Parathyroid adenoma (tissue), 2 donors: ENCODE data around the gene NRM.
A peak's percentile ranks its signal among the peaks of the same experiment; 100 is the strongest.

Source experiments
- H2AFZ ChIP-seq: fragments of 300-600 bp; sonication (generic); one replicate; pipeline ENCODE4 v1.7.0; 2017; ENCODE audit warnings: antibody characterized with exemption, mild to moderate bottlenecking
- H3K27ac ChIP-seq: fragments of 300-600 bp; sonication (generic); one replicate; pipeline ENCODE4 v1.7.0; 2017
- H3K27me3 ChIP-seq: fragments of 300-600 bp; sonication (generic); one replicate; pipeline ENCODE4 v1.7.0; 2017; ENCODE audit warnings: low read length; ENCODE audit not compliant: control insufficient read depth, insufficient read depth
- H3K36me3 ChIP-seq: fragments of 300-600 bp; sonication (generic); one replicate; pipeline ENCODE4 v1.7.0; 2017; ENCODE audit warnings: low read length; ENCODE audit not compliant: control insufficient read depth, insufficient read depth
- H3K4me1 ChIP-seq: fragments of 300-600 bp; sonication (generic); one replicate; pipeline ENCODE4 v1.7.0; 2017; ENCODE audit warnings: control low read depth
- H3K4me2 ChIP-seq: fragments of 300-600 bp; sonication (generic); one replicate; pipeline ENCODE4 v1.7.0; 2017; ENCODE audit warnings: low read length
- H3K4me3 ChIP-seq: fragments of 300-600 bp; sonication (generic); one replicate; pipeline ENCODE4 v1.7.0; 2017; ENCODE audit warnings: low read depth, low read length
- H3K79me2 ChIP-seq: fragments of 300-600 bp; sonication (generic); one replicate; pipeline ENCODE4 v1.7.0; 2017; ENCODE audit warnings: control low read depth
- H3K9ac ChIP-seq: fragments of 300-600 bp; sonication (generic); one replicate; pipeline ENCODE4 v1.7.0; 2017; ENCODE audit warnings: mild to moderate bottlenecking
- H3K9me3 ChIP-seq: fragments of 300-600 bp; sonication (generic); one replicate; pipeline ENCODE4 v1.7.0; 2017; ENCODE audit warnings: low read length; ENCODE audit not compliant: control insufficient read depth
- TF ChIP-seq, protein P1 (sequence below): fragments of 300-600 bp; sonication (generic); IDR thresholded peaks from one replicate; pipeline ENCODE4 v1.7.0; 2017; ENCODE audit warnings: antibody characterized with exemption, mild to moderate bottlenecking
- donor health status: primary hyperparathyroidism.

The NRM gene

DNA sequence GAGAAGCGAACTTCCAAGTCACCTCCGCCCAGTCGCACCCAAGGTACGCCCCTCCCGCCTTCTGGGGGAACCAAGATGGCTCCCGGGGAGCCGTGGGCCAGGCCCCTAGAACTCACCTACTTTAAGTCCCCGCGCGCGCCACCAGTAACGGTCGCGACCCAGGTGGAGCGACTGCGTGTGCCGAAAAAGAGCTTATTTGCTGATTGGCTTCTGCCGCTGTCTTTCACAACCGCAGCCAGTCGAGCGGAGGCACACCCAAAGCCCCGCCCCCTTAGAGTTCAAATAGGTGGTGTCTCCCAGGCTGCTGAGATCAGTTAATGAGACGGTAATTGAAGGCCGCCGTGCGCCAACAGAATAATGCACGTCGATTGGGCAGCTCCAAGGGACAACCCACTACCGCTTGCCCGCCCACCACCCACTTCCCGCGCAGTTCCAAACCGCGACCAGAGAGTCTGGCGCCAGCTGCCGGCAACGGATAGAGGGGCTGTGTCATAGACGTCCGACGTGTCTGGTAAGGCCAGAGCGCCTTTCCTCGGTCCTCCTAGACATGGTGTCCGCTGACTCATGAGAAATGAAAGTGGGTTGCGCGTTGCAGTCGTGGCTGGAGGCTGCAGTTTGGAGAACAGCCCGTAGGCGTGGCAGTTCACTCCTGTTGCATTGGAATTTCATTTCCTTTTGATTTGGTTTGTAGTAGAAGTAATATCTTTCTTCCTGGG, 26.5 kb upstream of the NRM start, which contains the start of gene MDC1:
TSS of gene MDC1 (minus strand) at position 153 of the 716 bp plus-strand sequence. CDS start 2,106 bp downstream, outside the sequence.
- TF ChIP-seq, protein P1, sequence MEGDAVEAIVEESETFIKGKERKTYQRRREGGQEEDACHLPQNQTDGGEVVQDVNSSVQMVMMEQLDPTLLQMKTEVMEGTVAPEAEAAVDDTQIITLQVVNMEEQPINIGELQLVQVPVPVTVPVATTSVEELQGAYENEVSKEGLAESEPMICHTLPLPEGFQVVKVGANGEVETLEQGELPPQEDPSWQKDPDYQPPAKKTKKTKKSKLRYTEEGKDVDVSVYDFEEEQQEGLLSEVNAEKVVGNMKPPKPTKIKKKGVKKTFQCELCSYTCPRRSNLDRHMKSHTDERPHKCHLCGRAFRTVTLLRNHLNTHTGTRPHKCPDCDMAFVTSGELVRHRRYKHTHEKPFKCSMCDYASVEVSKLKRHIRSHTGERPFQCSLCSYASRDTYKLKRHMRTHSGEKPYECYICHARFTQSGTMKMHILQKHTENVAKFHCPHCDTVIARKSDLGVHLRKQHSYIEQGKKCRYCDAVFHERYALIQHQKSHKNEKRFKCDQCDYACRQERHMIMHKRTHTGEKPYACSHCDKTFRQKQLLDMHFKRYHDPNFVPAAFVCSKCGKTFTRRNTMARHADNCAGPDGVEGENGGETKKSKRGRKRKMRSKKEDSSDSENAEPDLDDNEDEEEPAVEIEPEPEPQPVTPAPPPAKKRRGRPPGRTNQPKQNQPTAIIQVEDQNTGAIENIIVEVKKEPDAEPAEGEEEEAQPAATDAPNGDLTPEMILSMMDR: peak; percentile 42
- Histone ChIP-seq H3K27me3 (no peaks in the 10 kb centered on the region), H3K79me2 (no peaks in the 10 kb centered on the region), H3K4me2 (peak within 1 kb of the TSS; percentile 76), H3K4me3 (peak within 1 kb of the TSS; percentile 97), H3K4me1 (peaks cover 15% of the 10 kb centered on the region), H3K9ac (no peak within 1 kb of the TSS), H3K27ac (peak within 1 kb of the TSS; percentile 83), H3K36me3 (no peaks in the 10 kb centered on the region), H3K9me3 (no peaks in the 10 kb centered on the region), H2AFZ (peak within 1 kb of the TSS; percentile 90)

DNA sequence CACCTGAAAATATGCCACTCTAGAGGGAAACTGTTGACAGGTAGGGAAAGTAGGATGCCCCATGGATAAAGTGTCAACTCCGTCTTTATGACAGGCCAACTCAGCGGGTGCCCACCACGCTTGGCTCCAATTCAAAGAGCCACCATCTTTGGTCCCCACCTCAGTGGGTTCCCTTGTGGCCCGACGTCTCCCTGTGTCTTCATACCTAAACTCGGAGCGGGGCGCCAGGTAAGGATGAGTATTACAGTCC, 26.0 kb upstream of the NRM start:
- H3K27ac ChIP-seq: peak overlapping the region; percentile 83
- no peaks in the 10 kb centered on the region for H3K9me3 ChIP-seq
- H3K36me3 ChIP-seq: no peaks in the 10 kb centered on the region
- H3K4me1 ChIP-seq: peaks cover 10% of the 10 kb centered on the region
- H2AFZ ChIP-seq: peak overlapping the region; percentile 90
- H3K9ac ChIP-seq: no peak overlapping the region
- no peaks in the 10 kb centered on the region for H3K79me2 ChIP-seq
- no peaks in the 10 kb centered on the region for H3K27me3 ChIP-seq
- H3K4me2 ChIP-seq: peak overlapping the region; percentile 76
- TF ChIP-seq, protein P1: no peak
- peak overlapping the region; percentile 97 for H3K4me3 ChIP-seq

DNA sequence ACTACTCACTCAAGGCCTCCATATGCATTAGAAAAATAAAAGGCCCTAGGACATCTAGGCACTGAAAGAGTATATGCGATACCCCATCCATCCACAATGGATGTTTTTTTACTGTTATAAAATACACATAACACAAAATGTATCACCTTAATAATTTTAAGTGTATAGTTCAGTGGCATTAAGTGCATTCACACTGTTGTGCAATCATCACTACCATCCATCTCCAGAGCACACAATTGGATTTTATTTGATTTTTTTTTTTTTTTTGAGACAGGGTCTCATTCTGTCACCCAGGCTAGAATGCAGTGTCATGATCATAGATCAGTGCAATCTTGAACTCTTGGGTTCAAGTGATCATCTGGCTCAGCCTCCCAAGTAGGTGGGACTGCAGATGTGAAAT, 23.5 kb upstream of the NRM start:
- Histone ChIP-seq H3K27me3 (no peaks in the 10 kb centered on the region), H3K4me2 (no peak overlapping the region), H3K4me3 (no peak overlapping the region), H3K27ac (no peak overlapping the region), H3K36me3 (no peaks in the 10 kb centered on the region), H3K9me3 (no peaks in the 10 kb centered on the region), H3K9ac (no peak overlapping the region), H3K79me2 (no peaks in the 10 kb centered on the region), H3K4me1 (peaks cover 5% of the 10 kb centered on the region), H2AFZ (no peak overlapping the region)
- TF ChIP-seq, protein P1: no peak

DNA sequence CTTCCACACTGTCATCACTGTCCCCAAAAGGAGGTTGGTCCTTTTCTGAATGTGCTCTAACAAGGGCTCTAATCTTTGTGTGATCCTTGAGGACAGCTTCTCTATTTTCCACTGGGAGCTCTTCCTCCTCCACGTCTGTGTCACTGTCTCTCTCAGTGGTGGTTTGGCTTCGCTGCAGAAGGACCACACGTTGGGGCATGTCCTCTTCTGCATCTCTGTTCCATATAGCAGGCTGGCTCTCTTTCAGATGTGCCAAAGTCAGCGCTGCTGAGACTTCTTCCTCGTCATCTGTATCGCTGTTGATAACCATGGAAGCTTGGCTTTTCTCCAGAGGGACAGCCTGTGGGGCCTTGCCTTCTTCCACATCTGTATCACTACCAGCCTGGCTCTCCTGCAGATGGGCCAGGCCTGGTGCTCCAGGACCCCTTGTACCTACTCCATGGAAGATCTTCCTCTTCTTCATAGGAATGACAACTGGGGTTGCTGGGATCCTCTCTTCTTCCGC, 21.7 kb upstream of the NRM start:
- peaks cover 3% of the 10 kb centered on the region for H3K4me1 ChIP-seq
- no peak overlapping the region for H2AFZ ChIP-seq
- H3K36me3 ChIP-seq: no peaks in the 10 kb centered on the region

More for the DNA sequence above, 21.7 kb upstream of the NRM start:
- H3K79me2 ChIP-seq: no peaks in the 10 kb centered on the region
- H3K4me3 ChIP-seq: no peak overlapping the region
- no peak overlapping the region for H3K4me2 ChIP-seq
- no peak overlapping the region for H3K27ac ChIP-seq
- TF ChIP-seq, protein P1: no peak
- no peak overlapping the region for H3K9ac ChIP-seq
- H3K9me3 ChIP-seq: no peaks in the 10 kb centered on the region
- no peaks in the 10 kb centered on the region for H3K27me3 ChIP-seq
